GM19372 (cell line): ENCODE results near the gene CALCOCO2.

Experiments used
- ATAC-seq: cut with Tn5 transposase; IDR thresholded peaks from one replicate; pipeline ENCODE4 v1.9.1; 2021; ENCODE audit warnings: mild to moderate bottlenecking, low read depth, moderate library complexity; ENCODE audit not compliant: unreplicated experiment

The CALCOCO2 gene

GRCh38 chr17:48909783-48910182 lies 78.9 kb downstream of the CALCOCO2 start:
- ATAC-seq = no peak

GRCh38 chr17:48910370-48910769 lies 79.5 kb downstream of the CALCOCO2 start:
- ATAC-seq = no peak

GRCh38 chr17:48912476-48912875 lies 81.6 kb downstream of the CALCOCO2 start:
- ATAC-seq = no peak
